ENCODE measurements around the gene FCHSD2.

- no peak for TF ChIP-seq POLR2A (IDR thresholded peaks at IDR 0.05)
- no peak for TF ChIP-seq CTCF (IDR thresholded peaks at IDR 0.05)
Measured at GRCh38 chr11:72969894-72970335, 172.2 kb downstream of the FCHSD2 start.
